WTC11 (cell line): ENCODE results near the gene GRIN2C. TPM values are rescaled to one million over a fixed set of nuclear protein-coding genes. Genes with fewer than 3 reads are reported as not detected.

ENCODE experiments used
- ATAC-seq: fragments of 200-7000 bp; cut with Tn5 transposase; 2 replicates; pipeline ENCODE4 v1.10.0; 2021; ENCODE audit warnings: mild to moderate bottlenecking, moderate library complexity
- CTCF ChIA-PET: fragments of 300-600 bp; sonication (Branson Sonifier 250); formaldehyde crosslinking; loops from one replicate; lab custom pipeline; 2021; ENCODE audit warnings: antibody characterized with exemption; lab: Charles Lee
- POLR2A ChIA-PET: fragments of 350-600 bp; sonication (Branson Sonifier 250); formaldehyde crosslinking; loops from one replicate; lab custom pipeline; 2021; ENCODE audit warnings: antibody characterized with exemption; lab: Charles Lee
- DNase-seq: peaks from one replicate; pipeline ENCODE4 v3.0.0; 2021; ENCODE audit warnings: low spot score
- H3K27ac Mint-ChIP-seq: 2 replicates; pipeline ENCODE4 v1.8.0; 2021; ENCODE audit warnings: mixed read lengths
- H3K27me3 Mint-ChIP-seq: 2 replicates; pipeline ENCODE4 v1.8.0; 2021; ENCODE audit warnings: low read depth, mild to moderate bottlenecking, moderate library complexity, mixed read lengths
- H3K36me3 Mint-ChIP-seq: 2 replicates; pipeline ENCODE4 v1.8.0; 2021; ENCODE audit warnings: mixed read lengths
- H3K4me1 Mint-ChIP-seq: 2 replicates; pipeline ENCODE4 v1.8.0; 2022; ENCODE audit warnings: mixed read lengths
- H3K4me3 Mint-ChIP-seq: 2 replicates; pipeline ENCODE4 v1.8.0; 2021; ENCODE audit warnings: mild to moderate bottlenecking, moderate library complexity, mixed read lengths
- H3K9me3 Mint-ChIP-seq: 2 replicates; pipeline ENCODE4 v1.8.0; 2021; ENCODE audit warnings: mixed read lengths
- EMX1 ChIP-seq: fragments of 250-450 bp; sonication (Bioruptor Pico); IDR thresholded peaks from 2 replicates; pipeline ENCODE4 v1.8.0; 2021; ENCODE audit warnings: mild to moderate bottlenecking
- ETV6 ChIP-seq: sonication (generic); formaldehyde crosslinking; IDR thresholded peaks from 2 replicates; pipeline ENCODE4 v1.8.1; 2022; ENCODE audit warnings: mild to moderate bottlenecking, missing genetic modification reagents
- FOXK1 ChIP-seq: sonication (generic); formaldehyde crosslinking; IDR thresholded peaks from 2 replicates; pipeline ENCODE4 v1.8.0; 2022; ENCODE audit warnings: mild to moderate bottlenecking, moderate library complexity, missing genetic modification reagents
- GTF2I ChIP-seq: fragments of 250-450 bp; sonication (Bioruptor Pico); conservative IDR thresholded peaks from 2 replicates; pipeline ENCODE4 v1.4.0; 2021; ENCODE audit warnings: mild to moderate bottlenecking
- HMGA2 ChIP-seq: fragments of 250-450 bp; sonication (Bioruptor Pico); IDR thresholded peaks from 2 replicates; pipeline ENCODE4 v1.4.0; 2021; ENCODE audit warnings: mild to moderate bottlenecking, moderate library complexity
- IRF1 ChIP-seq: sonication (generic); formaldehyde crosslinking; IDR thresholded peaks from 2 replicates; pipeline ENCODE4 v1.8.0; 2023; ENCODE audit warnings: missing genetic modification reagents
- JAZF1 ChIP-seq: fragments of 250-450 bp; sonication (Bioruptor Pico); IDR thresholded peaks from 2 replicates; pipeline ENCODE4 v1.9.0; 2021; ENCODE audit warnings: moderate library complexity, mild to moderate bottlenecking, inconsistent platforms
- JUN ChIP-seq: sonication (generic); formaldehyde crosslinking; IDR thresholded peaks from 2 replicates; pipeline ENCODE4 v1.8.0; 2023; ENCODE audit warnings: mild to moderate bottlenecking, missing genetic modification reagents
- KAT7 ChIP-seq: sonication (generic); formaldehyde crosslinking; IDR thresholded peaks from 2 replicates; pipeline ENCODE4 v1.8.1; 2023; ENCODE audit warnings: missing genetic modification reagents, mild to moderate bottlenecking, borderline replicate concordance
- NR2C2 ChIP-seq: sonication (generic); formaldehyde crosslinking; IDR thresholded peaks from 2 replicates; pipeline ENCODE4 v1.8.0; 2022; ENCODE audit warnings: mild to moderate bottlenecking, missing genetic modification reagents
- PREB ChIP-seq: sonication (generic); formaldehyde crosslinking; IDR thresholded peaks from 2 replicates; pipeline ENCODE4 v1.8.1; 2022; ENCODE audit warnings: mild to moderate bottlenecking, missing genetic modification reagents, moderate library complexity, borderline replicate concordance
- RELA ChIP-seq: sonication (generic); formaldehyde crosslinking; IDR thresholded peaks from 2 replicates; pipeline ENCODE4 v1.8.1; 2022; ENCODE audit warnings: missing genetic modification reagents, mild to moderate bottlenecking, borderline replicate concordance
- RORB ChIP-seq: fragments of 250-450 bp; sonication (Bioruptor Pico); IDR thresholded peaks from 2 replicates; pipeline ENCODE4 v1.9.0; 2021; ENCODE audit warnings: mild to moderate bottlenecking
- SMAD3 ChIP-seq: sonication (generic); formaldehyde crosslinking; IDR thresholded peaks from 2 replicates; pipeline ENCODE4 v1.8.0; 2022; ENCODE audit warnings: missing genetic modification reagents, mild to moderate bottlenecking, borderline replicate concordance
- TCF7 ChIP-seq: sonication (generic); formaldehyde crosslinking; IDR thresholded peaks from 2 replicates; pipeline ENCODE4 v1.8.0; 2022; ENCODE audit warnings: mild to moderate bottlenecking, low read depth, missing genetic modification reagents, moderate library complexity
- TP53 ChIP-seq: sonication (generic); formaldehyde crosslinking; IDR thresholded peaks from 2 replicates; pipeline ENCODE4 v1.8.1; 2023; ENCODE audit warnings: mild to moderate bottlenecking, missing genetic modification reagents
- ZNF138 ChIP-seq: sonication (generic); formaldehyde crosslinking; conservative IDR thresholded peaks from 2 replicates; pipeline ENCODE4 v1.8.1; 2022; ENCODE audit warnings: mild to moderate bottlenecking, moderate library complexity, missing genetic modification reagents
- ZNF263 ChIP-seq: sonication (generic); formaldehyde crosslinking; IDR thresholded peaks from 2 replicates; pipeline ENCODE4 v1.8.1; 2022; ENCODE audit warnings: low read depth, mild to moderate bottlenecking, moderate library complexity, missing genetic modification reagents
- ZNF423 ChIP-seq: fragments of 250-450 bp; sonication (Bioruptor Pico); IDR thresholded peaks from 2 replicates; pipeline ENCODE4 v2.1.2; 2022; ENCODE audit warnings: mild to moderate bottlenecking, moderate library complexity
- ZNF512 ChIP-seq: sonication (generic); formaldehyde crosslinking; IDR thresholded peaks from 2 replicates; pipeline ENCODE4 v1.8.1; 2022; ENCODE audit warnings: missing genetic modification reagents, borderline replicate concordance
- ZNF532 ChIP-seq: fragments of 250-450 bp; sonication (Bioruptor Pico); IDR thresholded peaks from 2 replicates; pipeline ENCODE4 v1.9.0; 2021; ENCODE audit warnings: mild to moderate bottlenecking, borderline replicate concordance
- total RNA-seq: library from RNA; stranded (reverse); gene quantifications from 3 replicates; pipeline ENCODE4 v1.2.3, GENCODE V29; 2021
- TF ChIP-seq, protein P1 (sequence below): sonication (generic); formaldehyde crosslinking; conservative IDR thresholded peaks from 2 replicates; pipeline ENCODE4 v1.8.1; 2022; ENCODE audit warnings: mild to moderate bottlenecking, missing genetic modification reagents
- TF ChIP-seq, protein P2 (sequence below): sonication (generic); formaldehyde crosslinking; IDR thresholded peaks from 2 replicates; pipeline ENCODE4 v1.8.0; 2022; ENCODE audit warnings: mild to moderate bottlenecking, missing genetic modification reagents
- TF ChIP-seq, protein P3 (sequence below): sonication (generic); formaldehyde crosslinking; IDR thresholded peaks from 2 replicates; pipeline ENCODE4 v1.8.0; 2023; ENCODE audit warnings: missing genetic modification reagents, mild to moderate bottlenecking, borderline replicate concordance
- TF ChIP-seq, protein P4 (sequence below): sonication (generic); formaldehyde crosslinking; IDR thresholded peaks from 2 replicates; pipeline ENCODE4 v1.8.1; 2023; ENCODE audit warnings: mild to moderate bottlenecking, missing genetic modification reagents, moderate library complexity

Gene GRIN2C
- total RNA-seq, 1 experiment from 2014 or later, result 0.31 TPM

- TF ChIP-seq, protein P1, sequence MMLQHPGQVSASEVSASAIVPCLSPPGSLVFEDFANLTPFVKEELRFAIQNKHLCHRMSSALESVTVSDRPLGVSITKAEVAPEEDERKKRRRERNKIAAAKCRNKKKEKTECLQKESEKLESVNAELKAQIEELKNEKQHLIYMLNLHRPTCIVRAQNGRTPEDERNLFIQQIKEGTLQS (CRISPR knock-in tag), result no peak
- TF ChIP-seq ZNF512 (no peak), ZNF532 (CRISPR knock-in tag) (no peak), ETV6 (CRISPR knock-in tag) (no peak), TCF7 (no peak), FOXK1 (no peak), JUN (no peak), GTF2I (CRISPR knock-in tag) (no peak), JAZF1 (no peak), TP53 (CRISPR knock-in tag) (no peak), KAT7 (no peak), ZNF263 (CRISPR knock-in tag) (no peak), SMAD3 (CRISPR knock-in tag) (no peak)
- TF ChIP-seq, protein P2, sequence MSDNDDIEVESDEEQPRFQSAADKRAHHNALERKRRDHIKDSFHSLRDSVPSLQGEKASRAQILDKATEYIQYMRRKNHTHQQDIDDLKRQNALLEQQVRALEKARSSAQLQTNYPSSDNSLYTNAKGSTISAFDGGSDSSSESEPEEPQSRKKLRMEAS (CRISPR knock-in tag), result no peak
- TF ChIP-seq, protein P3, sequence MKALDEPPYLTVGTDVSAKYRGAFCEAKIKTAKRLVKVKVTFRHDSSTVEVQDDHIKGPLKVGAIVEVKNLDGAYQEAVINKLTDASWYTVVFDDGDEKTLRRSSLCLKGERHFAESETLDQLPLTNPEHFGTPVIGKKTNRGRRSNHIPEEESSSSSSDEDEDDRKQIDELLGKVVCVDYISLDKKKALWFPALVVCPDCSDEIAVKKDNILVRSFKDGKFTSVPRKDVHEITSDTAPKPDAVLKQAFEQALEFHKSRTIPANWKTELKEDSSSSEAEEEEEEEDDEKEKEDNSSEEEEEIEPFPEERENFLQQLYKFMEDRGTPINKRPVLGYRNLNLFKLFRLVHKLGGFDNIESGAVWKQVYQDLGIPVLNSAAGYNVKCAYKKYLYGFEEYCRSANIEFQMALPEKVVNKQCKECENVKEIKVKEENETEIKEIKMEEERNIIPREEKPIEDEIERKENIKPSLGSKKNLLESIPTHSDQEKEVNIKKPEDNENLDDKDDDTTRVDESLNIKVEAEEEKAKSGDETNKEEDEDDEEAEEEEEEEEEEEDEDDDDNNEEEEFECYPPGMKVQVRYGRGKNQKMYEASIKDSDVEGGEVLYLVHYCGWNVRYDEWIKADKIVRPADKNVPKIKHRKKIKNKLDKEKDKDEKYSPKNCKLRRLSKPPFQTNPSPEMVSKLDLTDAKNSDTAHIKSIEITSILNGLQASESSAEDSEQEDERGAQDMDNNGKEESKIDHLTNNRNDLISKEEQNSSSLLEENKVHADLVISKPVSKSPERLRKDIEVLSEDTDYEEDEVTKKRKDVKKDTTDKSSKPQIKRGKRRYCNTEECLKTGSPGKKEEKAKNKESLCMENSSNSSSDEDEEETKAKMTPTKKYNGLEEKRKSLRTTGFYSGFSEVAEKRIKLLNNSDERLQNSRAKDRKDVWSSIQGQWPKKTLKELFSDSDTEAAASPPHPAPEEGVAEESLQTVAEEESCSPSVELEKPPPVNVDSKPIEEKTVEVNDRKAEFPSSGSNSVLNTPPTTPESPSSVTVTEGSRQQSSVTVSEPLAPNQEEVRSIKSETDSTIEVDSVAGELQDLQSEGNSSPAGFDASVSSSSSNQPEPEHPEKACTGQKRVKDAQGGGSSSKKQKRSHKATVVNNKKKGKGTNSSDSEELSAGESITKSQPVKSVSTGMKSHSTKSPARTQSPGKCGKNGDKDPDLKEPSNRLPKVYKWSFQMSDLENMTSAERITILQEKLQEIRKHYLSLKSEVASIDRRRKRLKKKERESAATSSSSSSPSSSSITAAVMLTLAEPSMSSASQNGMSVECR (CRISPR knock-in tag), result no peak
- TF ChIP-seq, protein P4, sequence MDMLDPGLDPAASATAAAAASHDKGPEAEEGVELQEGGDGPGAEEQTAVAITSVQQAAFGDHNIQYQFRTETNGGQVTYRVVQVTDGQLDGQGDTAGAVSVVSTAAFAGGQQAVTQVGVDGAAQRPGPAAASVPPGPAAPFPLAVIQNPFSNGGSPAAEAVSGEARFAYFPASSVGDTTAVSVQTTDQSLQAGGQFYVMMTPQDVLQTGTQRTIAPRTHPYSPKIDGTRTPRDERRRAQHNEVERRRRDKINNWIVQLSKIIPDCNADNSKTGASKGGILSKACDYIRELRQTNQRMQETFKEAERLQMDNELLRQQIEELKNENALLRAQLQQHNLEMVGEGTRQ, result no peak
These were observed 44.6 kb downstream of the GRIN2C start (continued) for GRCh38 chr17:74815067-74815466.

DNA sequence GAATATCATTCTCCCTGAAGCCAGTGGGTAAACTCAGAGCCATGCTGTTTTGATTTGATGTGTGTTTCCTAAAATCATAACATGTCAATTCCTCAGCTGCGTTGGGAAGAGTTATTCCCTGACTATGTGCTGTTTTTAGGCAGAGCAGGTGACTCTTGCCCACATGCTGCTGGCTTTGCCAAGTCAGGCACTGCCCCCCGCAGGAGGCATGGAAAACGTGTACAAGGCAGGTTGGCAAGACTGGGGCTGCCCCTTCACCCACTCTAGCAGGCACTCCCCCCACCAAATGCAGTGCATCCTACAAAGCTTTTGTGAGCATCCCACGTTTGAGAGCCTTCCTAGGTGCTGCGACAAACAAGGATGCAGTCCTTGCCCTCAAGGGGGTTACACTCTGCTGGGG is 45.2 kb downstream of the GRIN2C start:
- no peaks in the 10 kb centered on the region for H3K9me3 Mint-ChIP-seq
- no peaks in the 10 kb centered on the region; the same call in 1 of the 2 replicates for H3K36me3 Mint-ChIP-seq
- H3K27ac Mint-ChIP-seq, result no peak overlapping the region
- POLR2A ChIA-PET, result no interaction called here
- peaks cover 2% of the 10 kb centered on the region; the same call in 1 of the 2 replicates for H3K27me3 Mint-ChIP-seq
- ATAC-seq, result no peak
- H3K4me1 Mint-ChIP-seq, result peaks cover 8% of the 10 kb centered on the region
- H3K4me3 Mint-ChIP-seq, result no peak overlapping the region
- CTCF ChIA-PET, result no interaction called here
- no peak for DNase-seq
- TF ChIP-seq IRF1 (CRISPR knock-in tag), result no peak
- TF ChIP-seq ZNF138, result no peak
- no peak for TF ChIP-seq EMX1 (CRISPR knock-in tag)
- TF ChIP-seq ZNF423 (CRISPR knock-in tag), result no peak
- TF ChIP-seq NR2C2 (CRISPR knock-in tag), result no peak
- no peak for TF ChIP-seq PREB (CRISPR knock-in tag)
- TF ChIP-seq, protein P1 (CRISPR knock-in tag), result no peak
- TF ChIP-seq RORB (CRISPR knock-in tag), result no peak
- no peak for TF ChIP-seq HMGA2 (CRISPR knock-in tag)
- TF ChIP-seq GTF2I (CRISPR knock-in tag), result no peak
- TF ChIP-seq ZNF263 (CRISPR knock-in tag), result no peak
- TF ChIP-seq RELA, result no peak
